ENCODE measurements around the gene MFAP4.

Gene MFAP4

DNA sequence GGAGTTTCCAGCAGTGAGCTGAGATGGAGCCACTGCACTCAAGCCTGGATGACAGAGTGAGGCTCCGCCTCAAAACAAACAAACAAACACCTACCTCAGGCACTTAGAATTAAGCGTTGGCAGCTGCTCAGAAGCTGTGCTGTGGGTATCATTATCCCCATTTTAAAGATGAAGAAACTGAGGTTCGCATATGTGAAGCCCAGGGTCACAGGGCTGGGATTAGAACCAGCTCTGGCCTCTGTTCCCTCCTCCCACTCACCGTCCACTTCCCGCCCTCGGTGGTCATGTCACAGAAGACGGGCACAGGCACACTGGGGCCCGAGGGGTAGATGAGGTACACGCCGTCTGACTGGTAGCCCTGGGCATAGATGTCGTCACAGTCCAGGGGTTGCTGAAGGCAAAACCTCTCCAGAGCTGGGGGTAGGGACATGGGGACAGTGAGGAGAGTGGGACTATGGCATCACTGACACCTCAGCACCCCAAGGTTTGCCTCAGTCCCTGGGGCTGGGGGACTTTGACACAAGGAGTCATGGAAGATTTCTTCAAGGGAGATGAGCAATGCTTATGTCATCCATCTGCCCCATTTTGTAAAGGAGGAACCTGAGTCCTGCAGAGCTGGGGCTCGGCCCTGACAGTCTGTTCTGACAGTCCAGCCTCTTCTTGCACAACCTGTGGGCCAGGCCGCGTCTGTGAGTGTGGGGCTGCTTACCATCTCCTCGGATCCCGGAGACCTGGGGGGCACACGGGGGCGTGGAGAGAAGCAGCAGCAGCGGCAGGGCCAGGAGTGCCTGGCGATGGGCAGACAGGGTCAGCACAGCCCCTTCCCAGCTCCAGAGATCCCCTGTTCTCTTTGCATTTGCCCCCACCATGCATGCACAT lies 700 bp downstream of the MFAP4 start:
- in situ Hi-C loops (cut with HindIII; ENCODE audit: low sequenced_read_pairs): no loop called here

DNA sequence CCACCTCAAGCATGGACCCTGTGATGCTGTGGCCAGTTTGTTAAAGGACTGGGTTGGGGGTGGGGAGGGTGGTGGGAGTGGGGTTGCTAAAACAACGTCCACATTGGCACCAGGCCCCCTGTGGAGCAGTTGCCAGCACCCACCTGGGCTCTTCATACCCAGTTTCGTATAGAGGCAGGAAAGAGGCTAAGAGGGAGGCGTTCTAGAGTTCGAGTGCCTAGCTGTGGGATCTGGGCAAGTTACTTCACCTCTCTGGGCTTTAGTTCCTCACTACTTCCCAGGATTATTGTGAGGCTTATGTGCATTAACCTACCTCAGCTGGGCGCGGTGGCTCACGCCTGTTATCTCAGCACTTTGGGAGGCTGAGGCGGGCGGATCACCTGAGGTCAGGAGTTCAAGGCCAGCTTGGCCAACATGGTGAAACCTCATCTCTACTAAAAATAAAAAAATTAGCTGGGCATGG lies 1.4 kb downstream of the MFAP4 start:
- in situ Hi-C loops (cut with HindIII; ENCODE audit: low sequenced_read_pairs): no loop called here

DNA sequence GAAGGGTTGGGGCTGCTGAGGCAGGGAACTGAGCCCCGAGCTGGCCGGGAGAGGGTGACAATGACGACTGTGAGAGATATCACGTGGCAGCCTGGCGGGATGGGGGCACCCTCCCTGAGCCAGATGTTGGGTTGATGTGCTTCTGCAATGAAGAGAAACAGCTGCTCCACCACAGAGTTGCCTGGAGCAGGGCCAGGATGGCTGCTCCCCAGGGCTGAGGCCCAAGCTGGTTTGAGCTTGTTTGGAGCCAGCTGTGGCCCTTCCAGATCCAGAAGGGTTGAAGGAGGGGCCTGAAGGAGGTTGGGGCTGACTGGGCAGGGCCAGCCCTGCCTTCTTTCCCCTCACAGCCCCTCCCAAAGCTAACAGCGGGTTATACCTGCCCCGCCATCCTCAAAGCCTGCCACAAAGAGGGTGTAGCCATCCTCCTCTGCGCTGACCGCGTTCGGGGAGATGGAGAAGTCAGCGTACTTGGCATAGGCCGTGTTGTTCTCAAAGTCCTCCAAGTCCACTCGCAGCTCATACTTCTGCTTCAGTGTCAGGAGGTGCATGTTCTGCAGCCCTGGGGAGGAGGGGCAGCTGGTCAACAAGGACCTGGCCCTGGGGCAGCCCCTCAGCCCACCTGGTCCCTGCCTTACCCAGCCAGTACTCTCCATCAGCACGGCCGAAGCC lies 2.1 kb downstream of the MFAP4 start:
- in situ Hi-C loops (cut with HindIII; ENCODE audit: low sequenced_read_pairs): no loop called here

DNA sequence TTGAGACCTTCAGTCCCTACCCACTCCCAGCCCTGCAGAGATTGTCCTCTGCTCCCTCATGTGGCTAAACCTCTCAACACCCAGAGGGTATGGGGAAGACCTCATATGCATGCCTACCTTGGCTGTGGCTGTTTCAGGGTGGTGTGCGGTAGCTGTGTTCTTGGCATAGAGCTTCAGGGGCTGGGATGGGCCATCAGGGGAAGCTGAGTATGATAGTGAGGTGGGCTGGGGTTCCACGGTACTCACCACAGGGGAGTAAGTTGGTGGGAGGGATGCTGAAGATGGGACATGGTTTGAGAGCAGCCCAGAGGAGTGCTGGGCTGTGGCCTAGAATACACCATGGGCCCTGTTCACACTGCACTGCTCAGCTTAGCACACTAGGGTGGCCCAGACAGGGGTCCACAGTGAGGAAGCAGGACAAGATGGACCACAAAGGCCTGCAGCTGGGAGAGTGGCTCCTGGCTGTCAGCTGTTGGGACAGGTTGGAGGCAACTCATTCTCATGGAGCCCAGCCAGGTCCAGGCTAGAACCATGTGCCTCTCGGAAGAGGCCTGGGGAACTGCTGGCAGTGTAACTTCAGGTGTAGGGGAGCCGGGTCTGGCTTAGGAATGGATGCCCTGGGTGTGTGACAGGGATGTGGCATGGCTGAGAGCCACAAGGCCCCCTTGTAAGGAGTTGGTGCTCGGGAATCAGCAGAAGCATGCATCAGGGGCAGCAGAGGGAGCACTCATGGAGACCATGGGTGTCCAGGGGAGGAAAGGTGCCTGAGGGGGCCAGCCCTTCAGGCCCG lies 3.1 kb downstream of the MFAP4 start:
- in situ Hi-C loops (cut with HindIII; ENCODE audit: low sequenced_read_pairs): no loop called here

DNA sequence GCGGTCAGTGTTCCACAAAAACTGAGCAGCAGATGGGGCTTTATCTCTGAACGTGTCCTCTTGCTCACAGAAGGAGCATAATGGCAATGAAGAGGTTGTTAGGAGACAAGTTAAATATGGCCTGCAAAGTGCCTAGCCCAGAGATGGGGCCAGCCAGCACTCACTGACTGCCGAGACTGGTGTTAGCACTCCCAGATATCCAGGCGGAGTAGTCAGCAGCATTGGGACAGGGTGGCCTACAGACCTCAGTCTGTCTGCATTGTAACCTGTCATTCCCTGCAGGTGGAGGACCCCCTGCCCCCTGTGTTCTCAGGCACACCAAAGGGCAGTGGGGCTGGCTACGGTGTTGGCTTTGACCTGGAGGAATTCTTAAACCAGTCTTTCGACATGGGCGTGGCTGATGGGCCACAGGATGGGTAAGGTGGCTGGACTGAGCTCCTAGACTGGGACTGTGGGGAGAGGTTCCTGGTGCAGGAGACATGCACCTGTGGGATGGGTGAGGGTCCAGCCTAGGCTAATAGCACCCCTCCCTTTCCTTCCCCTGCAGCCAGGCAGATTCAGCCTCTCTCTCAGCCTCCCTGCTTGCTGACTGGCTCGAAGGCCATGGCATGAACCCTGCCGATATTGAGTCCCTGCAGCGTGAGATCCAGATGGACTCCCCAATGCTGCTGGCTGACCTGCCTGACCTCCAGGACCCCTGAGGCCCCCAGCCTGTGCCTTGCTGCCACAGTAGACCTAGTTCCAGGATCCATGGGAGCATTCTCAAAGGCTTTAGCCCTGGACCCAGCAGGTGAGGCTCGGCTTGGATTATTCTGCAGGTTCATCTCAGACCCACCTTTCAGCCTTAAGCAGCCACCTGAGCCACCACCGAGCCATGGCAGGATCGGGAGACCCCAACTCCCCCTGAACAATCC lies 4.2 kb downstream of the MFAP4 start:
- in situ Hi-C loops (cut with HindIII; ENCODE audit: low sequenced_read_pairs): no loop called here

DNA sequence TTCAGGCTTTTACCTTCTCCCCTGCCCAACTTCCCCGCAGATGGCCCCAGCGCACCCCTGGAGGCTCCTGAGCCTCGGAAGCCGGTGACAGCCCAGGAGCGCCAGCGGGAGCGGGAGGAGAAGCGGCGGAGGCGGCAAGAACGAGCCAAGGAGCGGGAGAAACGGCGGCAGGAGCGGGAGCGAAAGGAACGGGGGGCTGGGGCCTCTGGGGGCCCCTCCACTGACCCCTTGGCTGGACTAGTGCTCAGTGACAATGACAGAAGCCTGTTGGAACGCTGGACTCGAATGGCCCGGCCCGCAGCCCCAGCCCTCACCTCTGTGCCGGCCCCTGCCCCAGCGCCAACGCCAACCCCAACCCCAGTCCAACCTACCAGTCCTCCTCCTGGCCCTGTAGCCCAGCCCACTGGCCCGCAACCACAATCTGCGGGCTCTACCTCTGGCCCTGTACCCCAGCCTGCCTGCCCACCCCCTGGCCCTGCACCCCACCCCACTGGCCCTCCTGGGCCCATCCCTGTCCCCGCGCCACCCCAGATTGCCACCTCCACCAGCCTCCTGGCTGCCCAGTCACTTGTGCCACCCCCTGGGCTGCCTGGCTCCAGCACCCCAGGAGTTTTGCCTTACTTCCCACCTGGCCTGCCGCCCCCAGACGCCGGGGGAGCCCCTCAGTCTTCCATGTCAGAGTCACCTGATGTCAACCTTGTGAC lies 5.1 kb downstream of the MFAP4 start:
- in situ Hi-C loops (cut with HindIII; ENCODE audit: low sequenced_read_pairs): no loop called here

DNA sequence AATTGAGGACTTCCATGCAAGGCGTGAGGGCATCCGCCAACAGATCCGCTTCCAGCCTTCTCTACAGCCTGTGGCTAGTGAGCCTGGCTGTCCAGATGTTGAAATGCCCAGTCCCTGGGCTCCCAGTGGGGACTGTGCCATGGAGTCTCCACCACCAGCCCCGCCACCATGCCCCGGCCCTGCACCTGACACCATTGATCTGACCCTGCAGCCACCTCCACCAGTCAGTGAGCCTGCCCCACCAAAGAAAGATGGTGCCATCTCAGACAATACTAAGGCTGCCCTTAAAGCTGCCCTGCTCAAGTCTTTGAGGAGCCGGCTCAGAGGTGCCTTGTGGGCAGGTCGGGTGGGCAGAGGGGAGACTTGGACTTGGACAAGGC lies 5.6 kb downstream of the MFAP4 start:
- in situ Hi-C loops (cut with HindIII; ENCODE audit: low sequenced_read_pairs): no loop called here

DNA sequence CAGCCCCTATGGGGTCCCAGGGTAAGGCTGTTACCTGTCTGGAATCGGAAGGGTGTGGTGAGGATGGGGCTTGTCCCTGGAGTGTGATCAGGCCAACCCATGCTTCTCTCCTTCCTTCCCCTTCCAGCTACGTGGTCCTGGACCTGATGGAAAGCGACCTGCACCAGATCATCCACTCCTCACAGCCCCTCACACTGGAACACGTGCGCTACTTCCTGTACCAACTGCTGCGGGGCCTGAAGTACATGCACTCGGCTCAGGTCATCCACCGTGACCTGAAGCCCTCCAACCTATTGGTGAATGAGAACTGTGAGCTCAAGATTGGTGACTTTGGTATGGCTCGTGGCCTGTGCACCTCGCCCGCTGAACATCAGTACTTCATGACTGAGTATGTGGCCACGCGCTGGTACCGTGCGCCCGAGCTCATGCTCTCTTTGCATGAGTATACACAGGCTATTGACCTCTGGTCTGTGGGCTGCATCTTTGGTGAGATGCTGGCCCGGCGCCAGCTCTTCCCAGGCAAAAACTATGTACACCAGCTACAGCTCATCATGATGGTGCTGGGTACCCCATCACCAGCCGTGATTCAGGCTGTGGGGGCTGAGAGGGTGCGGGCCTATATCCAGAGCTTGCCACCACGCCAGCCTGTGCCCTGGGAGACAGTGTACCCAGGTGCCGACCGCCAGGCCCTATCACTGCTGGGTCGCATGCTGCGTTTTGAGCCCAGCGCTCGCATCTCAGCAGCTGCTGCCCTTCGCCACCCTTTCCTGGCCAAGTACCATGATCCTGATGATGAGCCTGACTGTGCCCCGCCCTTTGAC lies 6.3 kb downstream of the MFAP4 start:
- in situ Hi-C loops (cut with HindIII; ENCODE audit: low sequenced_read_pairs): no loop called here

DNA sequence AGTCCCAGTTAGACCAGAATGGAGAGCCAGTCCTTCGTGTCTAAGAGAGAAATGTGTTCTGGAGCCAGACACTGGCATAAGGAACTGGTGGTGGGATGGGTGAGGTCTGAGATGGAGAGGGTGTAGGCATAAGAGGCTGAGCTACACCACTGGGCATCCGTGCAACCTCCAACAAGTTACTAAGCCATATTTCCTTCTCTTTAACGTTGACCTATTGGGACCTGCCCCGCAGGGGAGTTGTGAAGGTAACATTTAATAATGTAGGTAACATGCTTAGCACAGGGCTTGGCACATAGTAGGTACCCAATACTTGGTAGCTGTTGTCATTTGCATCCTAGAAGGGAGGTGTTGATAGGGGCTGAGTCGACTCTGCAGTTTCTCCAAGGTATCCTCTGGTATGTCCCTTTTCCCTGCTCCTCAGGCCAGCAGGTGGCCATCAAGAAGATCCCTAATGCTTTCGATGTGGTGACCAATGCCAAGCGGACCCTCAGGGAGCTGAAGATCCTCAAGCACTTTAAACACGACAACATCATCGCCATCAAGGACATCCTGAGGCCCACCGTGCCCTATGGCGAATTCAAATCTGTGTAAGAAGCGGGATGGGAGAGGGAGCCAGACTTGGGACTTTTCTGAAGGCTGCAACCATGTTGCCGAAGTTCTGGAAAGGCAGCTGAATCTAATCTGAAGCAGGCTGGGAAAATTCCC lies 7.5 kb downstream of the MFAP4 start:
- in situ Hi-C loops (cut with HindIII; ENCODE audit: low sequenced_read_pairs): no loop called here

DNA sequence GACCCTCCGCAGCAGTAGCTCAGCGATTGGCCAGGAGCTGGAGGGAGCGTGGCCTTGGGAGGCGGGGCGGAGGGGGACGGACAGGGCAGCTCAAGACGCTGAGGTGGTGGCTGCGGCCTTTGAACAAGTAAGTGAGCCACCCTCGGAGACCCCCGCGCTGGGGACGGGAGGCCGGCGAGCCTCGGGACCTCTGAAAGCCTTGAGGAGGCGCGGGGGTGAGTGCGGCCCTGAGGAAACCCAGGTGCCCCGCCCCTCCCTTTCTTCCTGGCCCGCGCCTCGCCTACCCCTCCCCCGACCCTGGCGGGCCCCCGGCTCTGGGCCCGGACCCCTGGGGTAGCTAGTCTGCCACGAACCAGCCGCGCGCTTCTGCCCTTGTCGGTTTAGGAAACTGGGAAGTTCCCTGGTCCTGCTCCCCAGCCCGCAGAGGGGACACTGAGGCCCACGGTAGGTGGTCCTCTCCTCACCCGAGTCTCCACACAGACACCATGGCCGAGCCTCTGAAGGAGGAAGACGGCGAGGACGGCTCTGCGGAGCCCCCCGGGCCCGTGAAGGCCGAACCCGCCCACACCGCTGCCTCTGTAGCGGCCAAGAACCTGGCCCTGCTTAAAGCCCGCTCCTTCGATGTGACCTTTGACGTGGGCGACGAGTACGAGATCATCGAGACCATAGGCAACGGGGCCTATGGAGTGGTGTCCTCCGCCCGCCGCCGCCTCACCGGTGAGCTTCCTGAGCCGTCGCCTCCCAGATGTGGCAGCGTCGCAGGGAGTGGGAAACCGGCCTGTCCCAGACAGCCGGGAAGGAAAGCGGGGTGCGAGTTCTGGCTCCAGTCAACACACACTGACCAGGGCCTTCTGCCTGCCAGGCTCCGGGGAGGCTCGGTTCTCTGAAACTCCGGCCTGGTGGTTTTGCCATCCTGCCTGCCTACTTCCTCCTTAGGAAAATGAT lies 8.3 kb downstream of the MFAP4 start, which contains the start of gene MAPK7:
TSS of gene MAPK7 (plus strand) at position 83 of the 945 bp plus-strand sequence. CDS start at position 486, 403 bp downstream.
- in situ Hi-C loops (cut with HindIII; ENCODE audit: low sequenced_read_pairs): no loop called here

DNA sequence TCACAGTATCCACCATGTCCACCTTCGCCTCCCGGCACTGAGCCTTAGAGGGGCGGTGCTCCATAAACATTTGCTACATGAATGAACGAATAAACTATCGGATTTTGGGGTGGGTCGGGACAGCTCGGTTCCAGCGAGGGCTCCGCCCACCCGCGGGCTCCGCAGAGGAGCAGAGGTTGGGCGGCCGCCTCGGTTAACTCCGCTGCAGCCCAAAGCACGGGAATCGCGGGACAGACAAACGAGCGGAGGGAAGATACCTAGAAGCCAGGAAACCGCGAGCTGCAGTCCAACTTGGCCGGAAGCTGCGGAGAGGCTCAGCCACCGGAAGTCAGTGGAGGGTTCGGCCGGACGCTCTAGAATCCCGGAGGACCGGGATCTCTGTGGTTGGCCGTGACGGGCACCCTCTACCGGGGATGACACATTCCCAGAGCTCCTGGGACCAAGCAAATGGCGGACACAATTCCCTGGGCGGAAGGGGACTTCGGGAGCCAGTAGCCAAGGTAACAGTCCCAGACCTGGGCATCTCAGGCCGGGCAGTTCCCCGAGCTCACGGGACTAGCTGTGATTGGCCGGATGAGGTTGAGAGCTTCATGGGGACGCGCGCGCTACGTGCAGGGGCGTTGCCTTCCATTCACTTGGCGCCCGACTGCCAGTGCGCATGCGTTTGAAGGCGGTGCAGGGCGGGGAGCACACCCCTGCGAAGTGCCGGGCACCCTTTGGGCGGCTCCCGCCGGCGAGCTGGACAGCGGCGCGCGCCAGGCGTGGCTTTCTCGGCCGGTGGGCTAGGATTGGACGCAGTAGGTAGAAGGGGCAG lies 9.2 kb downstream of the MFAP4 start:
- in situ Hi-C loops (cut with HindIII; ENCODE audit: low sequenced_read_pairs): no loop called here

DNA sequence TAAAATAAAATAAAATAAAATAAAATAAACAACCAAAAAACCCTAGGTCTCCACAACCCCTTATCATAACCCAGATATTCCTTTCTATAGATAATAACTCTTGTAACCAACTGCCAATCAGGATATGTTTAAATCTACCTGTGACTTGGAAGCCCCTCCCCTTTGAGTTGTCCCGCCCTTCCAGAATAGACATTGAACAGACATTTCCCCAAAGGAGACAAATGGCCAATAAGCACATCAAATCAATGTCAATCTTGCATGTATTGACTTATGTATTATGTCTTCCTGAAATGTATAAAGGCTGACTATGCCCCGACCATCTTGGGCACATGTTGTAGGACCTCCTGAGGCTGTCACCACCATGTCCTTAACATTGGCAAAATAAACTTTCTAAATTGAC lies 10.2 kb downstream of the MFAP4 start:
- in situ Hi-C loops (cut with HindIII; ENCODE audit: low sequenced_read_pairs): no loop called here

DNA sequence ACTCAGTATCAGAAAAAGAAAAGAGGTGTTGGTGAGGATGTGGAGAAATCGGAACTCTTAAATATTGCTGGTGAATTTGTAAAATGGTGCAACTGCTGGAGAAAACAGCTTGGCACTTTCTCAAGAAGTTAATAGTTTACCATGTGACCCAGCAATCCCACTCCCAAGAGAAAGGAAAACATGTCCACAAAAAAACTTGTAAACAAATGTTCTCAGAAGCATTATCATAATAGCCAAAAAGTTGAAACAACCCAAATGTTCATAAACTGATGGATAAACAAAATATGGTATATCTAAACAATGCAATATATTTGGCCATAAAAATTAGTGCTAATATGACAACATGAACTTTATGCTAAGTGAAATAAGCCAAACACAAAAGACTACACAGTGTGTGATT lies 11.3 kb downstream of the MFAP4 start:
- in situ Hi-C loops (cut with HindIII; ENCODE audit: low sequenced_read_pairs): no loop called here

DNA sequence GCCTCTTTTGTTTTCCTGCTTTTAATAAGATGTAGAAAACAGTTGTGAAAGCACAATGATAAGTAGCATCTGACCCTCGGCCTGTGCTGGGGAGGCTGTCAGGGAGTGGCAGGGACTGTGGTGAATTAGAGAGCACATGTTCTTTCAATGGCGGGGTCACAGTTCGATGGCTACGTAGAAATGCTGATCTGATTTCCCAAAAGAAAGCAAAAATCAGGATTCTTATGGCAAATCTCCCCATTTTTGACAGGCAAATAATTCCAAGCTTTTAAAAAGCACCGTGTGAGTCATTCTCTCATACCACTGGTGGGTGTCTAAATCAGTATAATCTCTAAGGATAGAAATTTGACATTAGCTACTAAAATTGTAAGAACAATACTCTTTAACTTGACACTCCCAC lies 12.9 kb downstream of the MFAP4 start:
- in situ Hi-C loops (cut with HindIII; ENCODE audit: low sequenced_read_pairs): no loop called here

DNA sequence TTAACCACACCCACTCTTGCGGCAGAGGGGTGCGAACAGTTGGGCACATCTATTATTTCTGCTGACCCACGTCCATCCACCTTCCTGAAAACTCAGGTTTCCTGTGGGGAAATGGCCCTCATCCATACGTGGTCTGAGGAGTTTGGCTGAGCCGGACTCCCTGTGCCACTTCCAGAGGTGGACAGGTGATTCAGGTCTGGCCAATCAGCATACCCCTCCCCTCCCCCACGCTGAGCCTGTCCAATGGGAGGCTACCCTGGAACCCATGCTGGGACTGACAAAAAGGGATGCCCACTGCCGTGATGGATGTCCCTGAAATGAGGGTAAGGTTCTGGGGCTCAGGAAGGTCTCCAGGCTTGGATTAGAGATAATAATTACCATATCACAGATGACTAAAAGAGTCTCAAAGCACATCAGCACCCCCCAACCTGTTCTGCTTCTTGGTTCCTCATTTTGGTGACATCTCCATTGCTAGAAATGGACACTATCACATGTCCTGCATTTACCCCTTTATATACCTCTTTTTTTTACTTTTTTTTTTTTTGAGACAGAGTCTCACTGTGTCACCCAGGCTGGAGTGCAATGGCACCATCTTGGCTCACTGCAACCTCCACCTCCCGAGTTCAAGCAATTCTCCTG lies 14.0 kb downstream of the MFAP4 start:
- in situ Hi-C loops (cut with HindIII; ENCODE audit: low sequenced_read_pairs): no loop called here

DNA sequence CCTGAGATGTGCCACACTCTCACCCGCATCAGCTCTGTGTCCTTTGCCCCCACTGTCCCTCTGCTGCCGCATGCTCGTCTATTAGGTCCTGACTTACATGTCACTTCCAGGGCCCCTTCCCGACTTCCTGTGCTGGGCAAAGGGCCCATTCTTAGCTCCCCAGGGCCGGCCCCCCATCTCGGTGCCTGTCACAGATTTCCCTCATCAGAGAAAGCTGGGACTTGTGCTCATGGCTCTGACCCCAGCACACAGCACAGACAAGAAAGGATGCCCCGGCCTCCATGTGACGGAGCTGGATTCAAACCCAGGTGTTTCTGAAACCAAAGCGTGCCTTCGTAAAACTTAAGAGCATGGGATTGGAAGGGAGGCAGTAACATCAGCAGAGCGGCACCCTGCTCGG lies 14.6 kb downstream of the MFAP4 start:
- in situ Hi-C loops (cut with HindIII; ENCODE audit: low sequenced_read_pairs): no loop called here

Measured in endothelial cell of hepatic sinusoid (primary cell).